ENCODE results near the gene ZNF680.

ZNF680 gene

GRCh38 chr7:64562626-64563278, at the start of gene ZNF680:
TSS of gene ZNF680 (minus strand) at chr7:64563071. CDS start at chr7:64562954, 117 bp downstream.
- peak; percentile 95 for DNase-seq

GRCh38 chr7:64612452-64612851, 49.6 kb upstream of the ZNF680 start:
- DNase-seq, result no peak

GRCh38 chr7:64611717-64612116, 48.8 kb upstream of the ZNF680 start:
- DNase-seq, result no peak

GRCh38 chr7:64610997-64611396, 48.1 kb upstream of the ZNF680 start:
- DNase-seq, result no peak

GRCh38 chr7:64608116-64608910, 45.4 kb upstream of the ZNF680 start:
- DNase-seq, result no peak

- DNase-seq, result no peak
Observed at GRCh38 chr7:64606385-64606784, 43.5 kb upstream of the ZNF680 start.

GRCh38 chr7:64603271-64603670, 40.4 kb upstream of the ZNF680 start:
- no peak for DNase-seq

GRCh38 chr7:64602518-64602917, 39.6 kb upstream of the ZNF680 start:
- no peak for DNase-seq

- DNase-seq, result no peak
Observed at GRCh38 chr7:64602086-64602485, 39.2 kb upstream of the ZNF680 start.

- DNase-seq, result no peak
Observed at GRCh38 chr7:64599359-64599758, 36.5 kb upstream of the ZNF680 start.

- no peak for DNase-seq
Observed at GRCh38 chr7:64590971-64591370, 28.1 kb upstream of the ZNF680 start.

- no peak for DNase-seq
Observed at GRCh38 chr7:64581926-64582894, 19.3 kb upstream of the ZNF680 start.

GRCh38 chr7:64581391-64581790, 18.5 kb upstream of the ZNF680 start:
- DNase-seq, result no peak

GRCh38 chr7:64574540-64575099, 11.7 kb upstream of the ZNF680 start:
- DNase-seq, result peak; percentile 60

- DNase-seq, result peak; percentile 32
Observed at GRCh38 chr7:64570284-64570605, 7.4 kb upstream of the ZNF680 start.

GRCh38 chr7:64569372-64570283, 6.8 kb upstream of the ZNF680 start:
- peak; percentile 25 for DNase-seq

GRCh38 chr7:64562256-64562625, 630 bp downstream of the ZNF680 start:
- no peak for DNase-seq

- DNase-seq, result peak; percentile 11
Observed at GRCh38 chr7:64559206-64559605, 3.7 kb downstream of the ZNF680 start.

GRCh38 chr7:64558781-64559180, 4.1 kb downstream of the ZNF680 start:
- no peak for DNase-seq

- DNase-seq, result no peak
Observed at GRCh38 chr7:64558323-64558705, 4.6 kb downstream of the ZNF680 start.

GRCh38 chr7:64557601-64558322, 5.1 kb downstream of the ZNF680 start:
- no peak for DNase-seq

Data from NCI-H774 (cell line).